ENCODE results near the gene ST7. TPM values are rescaled to one million over a fixed set of nuclear protein-coding genes. Genes with fewer than 3 reads are reported as not detected.

The ST7 gene
- total RNA-seq, 1 experiment from 2014 or later = 12.9 TPM

DNA sequence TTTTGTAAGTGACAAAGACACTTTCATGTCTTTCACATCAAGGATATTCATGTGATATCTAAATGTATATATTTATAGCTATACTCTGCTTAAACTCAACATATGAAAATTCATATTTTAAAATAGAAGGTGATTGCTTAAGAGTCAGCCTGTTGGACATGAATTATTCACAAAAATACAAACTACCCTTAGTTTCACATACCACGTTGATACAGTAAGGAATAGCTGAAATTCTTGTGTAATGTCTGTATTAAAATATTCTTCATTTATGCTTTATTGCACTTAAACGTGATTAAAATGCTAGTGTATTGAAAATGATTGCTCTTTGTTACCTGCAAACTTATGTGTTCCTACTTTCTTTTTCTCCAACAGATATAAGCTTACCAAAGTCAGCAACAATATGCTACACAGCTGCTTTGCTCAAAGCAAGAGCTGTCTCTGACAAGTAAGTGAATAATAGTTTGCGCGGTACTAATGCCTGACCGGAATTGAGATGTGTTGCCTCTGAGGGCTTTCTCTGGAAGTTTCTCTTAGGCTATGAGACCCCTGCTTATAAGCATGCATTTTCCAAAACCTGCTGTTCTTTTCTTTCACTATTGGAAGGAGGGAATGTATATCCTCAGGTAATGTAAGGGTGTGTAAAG, 235.8 kb downstream of the ST7 start:
- no peak for DNase-seq (ENCODE audit: low spot score)

GRCh38 chr7:117190104-117190503, 236.8 kb downstream of the ST7 start:
- no peak for DNase-seq (ENCODE audit: low spot score)

DNA sequence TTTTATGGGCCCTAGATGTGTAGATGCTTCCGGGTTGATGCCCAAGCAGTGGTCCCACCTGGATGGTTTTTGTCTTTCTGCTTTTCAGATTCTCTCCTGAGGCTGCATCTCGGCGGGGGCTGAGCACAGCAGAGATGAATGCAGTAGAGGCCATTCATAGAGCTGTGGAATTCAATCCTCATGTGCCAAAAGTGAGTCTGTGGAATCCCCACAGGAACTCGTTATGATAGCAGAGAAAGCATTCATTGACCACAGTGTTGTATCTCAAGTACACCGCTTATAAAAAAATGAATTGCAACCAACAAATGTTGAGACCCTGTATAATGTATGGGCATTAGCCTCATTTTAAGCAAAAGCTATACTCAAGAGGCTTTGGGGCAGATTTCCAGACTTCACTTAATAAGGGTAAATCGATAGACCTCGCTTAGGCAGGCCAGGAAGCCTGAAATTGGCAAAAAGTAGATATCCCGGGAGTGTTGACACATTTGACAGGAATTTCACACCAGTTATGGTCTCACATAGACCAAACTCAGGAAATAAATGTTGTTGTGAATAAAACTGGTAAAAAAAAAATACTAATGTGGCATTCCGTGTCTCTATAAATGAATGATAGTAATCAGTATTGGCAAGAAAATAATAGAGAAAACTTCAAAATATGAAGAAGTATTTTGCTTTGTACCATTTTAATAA, 237.6 kb downstream of the ST7 start:
- no peak for DNase-seq (ENCODE audit: low spot score)

GRCh38 chr7:117192108-117192507, 238.8 kb downstream of the ST7 start:
- no peak for DNase-seq (ENCODE audit: low spot score)

- DNase-seq (ENCODE audit: low spot score) = no peak
Measured at GRCh38 chr7:117193564-117193963, 240.3 kb downstream of the ST7 start.

DNA sequence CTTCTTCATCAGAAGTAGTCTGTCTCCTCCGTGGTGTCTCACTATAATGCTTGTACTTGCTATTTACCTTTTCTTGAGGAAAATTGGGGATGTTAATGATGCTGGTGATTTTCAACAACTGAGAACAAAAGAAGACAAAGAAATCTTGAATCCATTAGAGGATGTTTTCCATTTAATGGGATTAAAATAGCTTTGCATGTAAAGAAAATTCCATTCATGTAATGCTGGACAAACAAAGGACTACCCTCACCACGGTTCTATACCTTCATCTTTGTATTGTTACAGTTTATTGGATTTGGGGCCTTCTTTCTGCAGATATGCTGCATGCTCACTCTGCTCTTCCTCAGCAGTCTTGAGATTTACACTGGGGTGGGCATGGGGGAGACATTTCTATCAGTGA, 241.1 kb downstream of the ST7 start:
- DNase-seq (ENCODE audit: low spot score) = no peak

DNA sequence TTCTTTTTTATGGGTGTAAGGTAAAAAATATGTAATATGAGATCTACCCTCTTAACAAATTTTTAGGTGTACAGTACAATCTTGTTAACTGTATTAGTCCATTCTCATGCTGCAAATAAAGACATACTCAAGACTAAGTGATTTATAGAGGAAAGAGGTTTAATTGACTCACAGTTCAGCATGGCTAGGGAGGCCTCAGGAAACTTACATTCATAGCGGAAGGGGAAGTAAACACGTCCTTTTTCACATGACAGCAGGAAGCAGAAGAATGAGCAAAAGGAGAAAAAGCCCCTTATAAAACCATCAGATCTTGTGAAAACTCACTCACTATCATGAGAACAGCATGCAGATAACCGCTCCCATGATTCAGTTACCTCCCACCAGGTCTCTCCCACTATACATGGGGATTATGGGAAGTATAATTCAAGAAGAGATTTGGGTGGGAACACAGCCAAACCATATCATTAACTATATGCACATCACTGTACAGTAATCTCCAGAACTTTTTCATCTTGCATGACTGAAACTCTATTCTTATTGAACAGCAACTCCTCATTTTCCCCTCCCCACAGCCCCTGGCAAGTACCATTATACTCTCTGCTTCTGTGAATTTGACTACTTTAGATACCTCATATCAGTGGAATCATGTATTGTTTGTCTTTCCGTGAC, 242.2 kb downstream of the ST7 start:
- DNase-seq (ENCODE audit: low spot score) = no peak

DNA sequence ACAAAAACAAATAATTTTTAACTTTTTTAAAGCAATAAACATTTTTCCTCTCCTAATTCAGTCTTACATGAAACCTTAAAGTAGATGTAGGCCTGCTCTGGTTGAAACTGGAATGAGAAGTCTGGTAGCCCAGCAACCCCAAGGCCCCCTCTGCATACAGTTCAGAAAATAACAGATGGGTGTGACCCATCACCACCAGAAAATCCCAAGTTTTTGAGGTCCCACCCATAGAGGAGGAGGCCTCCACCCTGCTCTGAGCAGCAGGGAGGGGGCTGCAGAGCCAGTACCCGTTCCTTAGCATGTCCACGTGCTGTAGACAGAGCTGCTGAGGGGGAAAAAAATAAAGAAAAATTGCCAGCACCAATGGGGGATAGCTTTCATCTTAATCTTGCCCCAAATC, 246.8 kb downstream of the ST7 start:
- DNase-seq (ENCODE audit: low spot score) = no peak

- no peak for DNase-seq (ENCODE audit: low spot score)
Measured at GRCh38 chr7:117200786-117201458, 247.6 kb downstream of the ST7 start.

DNA sequence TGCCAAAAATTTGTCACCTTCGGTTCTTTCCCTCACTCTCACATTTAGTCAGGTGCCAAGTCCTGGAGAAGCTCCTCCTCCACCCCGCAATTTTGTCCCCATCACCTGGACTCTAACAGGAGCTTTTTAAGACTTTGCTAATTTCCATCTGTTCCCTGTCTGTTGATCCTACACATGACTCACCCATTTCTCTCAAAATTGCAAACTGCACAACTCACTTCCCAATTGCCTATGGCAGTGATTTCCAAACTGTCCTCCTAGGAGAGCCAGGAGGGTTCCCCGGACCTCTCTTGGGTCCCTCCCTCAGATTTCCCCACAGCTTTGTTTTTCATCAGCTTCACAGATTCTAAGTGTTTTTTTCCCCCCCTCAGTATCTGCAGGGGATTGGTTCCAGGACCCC, 249.2 kb downstream of the ST7 start:
- DNase-seq (ENCODE audit: low spot score) = no peak

- no peak for DNase-seq (ENCODE audit: low spot score)
Measured at GRCh38 chr7:117203205-117203604, 249.9 kb downstream of the ST7 start.

DNA sequence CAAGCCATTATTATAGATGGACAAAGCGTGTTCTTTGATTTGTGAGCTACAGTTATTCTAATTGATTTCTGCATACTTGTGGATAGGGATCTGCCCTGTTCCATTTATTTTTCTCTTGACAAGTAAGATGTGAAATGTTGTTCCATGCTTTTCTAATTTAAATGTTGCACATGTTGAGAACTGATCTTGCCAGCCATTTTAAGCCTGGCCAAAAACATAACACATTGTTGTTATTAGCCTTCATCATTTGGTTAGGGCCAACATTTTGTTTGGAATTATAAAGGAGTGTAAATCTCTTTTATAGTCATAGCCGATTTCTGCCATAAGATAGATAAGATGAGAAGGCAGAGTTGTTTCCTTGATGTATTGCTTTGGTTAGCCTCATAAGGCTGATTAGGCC, 252.6 kb downstream of the ST7 start:
- no peak for DNase-seq (ENCODE audit: low spot score)

- DNase-seq (ENCODE audit: low spot score) = no peak
Measured at GRCh38 chr7:117208257-117208656, 255.0 kb downstream of the ST7 start.

GRCh38 chr7:117210397-117210796, 257.1 kb downstream of the ST7 start:
- DNase-seq (ENCODE audit: low spot score) = no peak

DNA sequence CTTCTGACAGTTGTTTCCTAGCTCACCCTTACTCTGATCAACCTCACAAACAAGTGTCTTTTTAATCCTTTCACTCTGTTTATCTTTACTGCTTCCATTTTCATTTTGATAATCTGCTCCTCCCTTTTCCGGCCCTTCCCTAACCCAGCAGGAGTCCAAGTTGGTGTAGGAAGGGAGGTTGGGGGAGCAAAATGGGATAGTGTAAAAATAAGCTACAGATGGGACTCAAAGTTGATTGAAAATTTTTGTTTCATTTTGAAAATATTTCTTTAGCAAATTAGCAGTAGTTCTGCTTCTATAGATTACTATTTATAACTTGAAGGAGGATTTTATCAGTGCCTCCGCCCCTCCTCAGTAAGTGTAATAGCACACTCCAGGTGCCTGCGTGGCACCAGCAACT, 257.6 kb downstream of the ST7 start:
- no peak for DNase-seq (ENCODE audit: low spot score)

GRCh38 chr7:117211614-117212013, 258.3 kb downstream of the ST7 start:
- no peak for DNase-seq (ENCODE audit: low spot score)

- peak; percentile 70 for DNase-seq (ENCODE audit: low spot score)
Measured at GRCh38 chr7:117212969-117213877, 259.9 kb downstream of the ST7 start.

DNA sequence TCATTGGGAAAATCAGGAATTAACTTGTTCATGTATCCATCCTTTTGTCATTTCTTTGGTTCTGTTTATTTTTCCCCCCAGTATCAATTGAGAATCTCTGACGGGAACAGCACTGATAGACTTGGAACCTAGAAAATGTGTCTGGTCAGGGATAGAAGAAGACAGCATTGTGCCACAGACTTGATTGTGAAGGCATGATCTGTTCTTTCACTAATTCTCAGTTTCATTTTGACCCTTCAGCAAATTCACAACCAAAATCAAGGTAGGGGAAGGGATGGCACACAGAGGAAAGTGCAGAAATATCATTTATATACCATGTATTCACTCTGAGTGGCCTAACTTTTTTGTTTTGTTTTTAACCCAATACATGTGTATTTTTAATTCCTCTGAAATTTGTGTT, 262.7 kb downstream of the ST7 start:
- DNase-seq (ENCODE audit: low spot score) = no peak

GRCh38 chr7:117216436-117217069, 263.3 kb downstream of the ST7 start:
- DNase-seq (ENCODE audit: low spot score) = no peak

GRCh38 chr7:117217106-117218035, 264.1 kb downstream of the ST7 start:
- no peak for DNase-seq (ENCODE audit: low spot score)
